HCT116 (cell line): ENCODE results near the gene GMIP. TPM values are rescaled to one million over a fixed set of nuclear protein-coding genes. Genes with fewer than 3 reads are reported as not detected.

Experiments used
- ATAC-seq: fragments of 200-7000 bp; cut with Tn5 transposase; 2 replicates; pipeline ENCODE4 v1.9.1; 2020; ENCODE audit warnings: mild to moderate bottlenecking, moderate library complexity
- BruUV-seq: library from RNA; stranded (reverse); fragments of 400-500 nt; replicated peaks from 2 replicates; lab custom pipeline; 2021; lab: Mats Ljungman, UMichigan
- CTCF ChIA-PET: fragments of 300-600 bp; sonication (Branson Sonifier 250); formaldehyde crosslinking; loops from one replicate; lab custom pipeline; 2021; ENCODE audit warnings: antibody characterized with exemption; lab: Charles Lee
- POLR2A ChIA-PET: fragments of 300-600, 350-600 bp; sonication (Branson Sonifier 250); formaldehyde crosslinking; loops from one replicate; lab custom pipeline; 2021; ENCODE audit warnings: antibody characterized with exemption; lab: Charles Lee
- RAD21 ChIA-PET, 2 experiments: fragments of 300-600 bp; sonication (Branson Sonifier 250); formaldehyde crosslinking; loops; one replicate each; lab custom pipeline; 2023; ENCODE audit warnings: low total read pairs in 2 of 2; ENCODE audit not compliant: uncharacterized antibody in 2 of 2, unreplicated experiment in 2 of 2, low non-redundant PET in 1 of 2; lab: Charles Lee
- DNase-seq: peaks from one replicate; pipeline ENCODE4 v3.0.0-alpha.2; 2010; ENCODE audit warnings: low read depth, low spot score
- H2AFZ ChIP-seq: fragments of 200-600 bp; shearing (Covaris generic), sonication (generic); 2 replicates; pipeline ENCODE4 v1.6.1; 2017; ENCODE audit warnings: low read depth, mixed run types, mixed read lengths, antibody characterized with exemption, low read length; ENCODE audit not compliant: poor library complexity, severe bottlenecking
- H3K27ac ChIP-seq: 2 replicates; pipeline ENCODE4 v1.5.1; 2012; ENCODE audit warnings: low read depth, low read length
- H3K27me3 ChIP-seq: fragments of 200-600 bp; sonication (generic); 2 replicates; pipeline ENCODE4 v1.6.1; 2016; ENCODE audit warnings: mixed run types, low read length, mixed read lengths; ENCODE audit not compliant: insufficient read depth
- H3K36me3 ChIP-seq, 2 experiments: fragments of 200-500 bp in 1 of 2; fragments of 200-600 bp in 1 of 2; sonication (Bioruptor generic) in 1 of 2; sonication (generic) in 1 of 2; 2 replicates each; pipeline versions ENCODE4 v1.5.1 to v1.6.1; 2014 to 2016; ENCODE audit warnings: low read length in 2 of 2, inconsistent platforms in 1 of 2, mixed read lengths in 1 of 2, mixed run types in 1 of 2; ENCODE audit not compliant: insufficient read depth in 2 of 2, control insufficient read depth in 1 of 2
- H3K4me1 ChIP-seq, 2 experiments: fragments of 200-600 bp in 1 of 2; sonication (generic) in 1 of 2; 2 replicates each; pipeline versions ENCODE4 v1.5.1 to v1.6.1; 2012 to 2017; ENCODE audit warnings: low read length in 2 of 2, inconsistent platforms in 1 of 2, mild to moderate bottlenecking in 1 of 2, mixed read lengths in 1 of 2, mixed run types in 1 of 2, moderate library complexity in 1 of 2; ENCODE audit not compliant: insufficient read depth in 2 of 2, control insufficient read depth in 1 of 2
- H3K4me2 ChIP-seq: fragments of 200-600 bp; sonication (generic); 2 replicates; pipeline ENCODE4 v1.6.1; 2017; ENCODE audit warnings: mixed run types, low read length, mixed read lengths
- H3K4me3 ChIP-seq, 2 experiments: fragments of 200-600 bp in 1 of 2; sonication (generic) in 1 of 2; replicated peaks in 1 of 2; 2 replicates each; pipeline ENCODE4 v1.5.1; 2011 to 2016; ENCODE audit warnings: low read length in 2 of 2, control low read depth in 1 of 2, low read depth in 1 of 2, mild to moderate bottlenecking in 1 of 2, mixed read lengths in 1 of 2, mixed run types in 1 of 2
- H3K79me2 ChIP-seq: fragments of 200-600 bp; sonication (generic); 2 replicates; pipeline ENCODE4 v1.6.1; 2017; ENCODE audit warnings: mild to moderate bottlenecking, mixed run types, low read length, moderate library complexity, mixed read lengths; ENCODE audit not compliant: insufficient read depth
- H3K9ac ChIP-seq: fragments of 200-600 bp; sonication (generic); 2 replicates; pipeline ENCODE4 v1.6.1; 2016; ENCODE audit warnings: low read length, mixed read lengths
- H3K9me2 ChIP-seq: fragments of 200-600 bp; sonication (generic), shearing (Covaris generic); 2 replicates; pipeline ENCODE4 v1.6.1; 2017; ENCODE audit warnings: mixed run types, mild to moderate bottlenecking, moderate library complexity; ENCODE audit not compliant: insufficient read depth
- H3K9me3 ChIP-seq, 2 experiments: fragments of 200-500 bp in 1 of 2; fragments of 200-600 bp in 1 of 2; sonication (Bioruptor generic) in 1 of 2; sonication (generic) in 1 of 2; 2 replicates each; pipeline ENCODE4 v1.6.1; 2014 to 2017; ENCODE audit warnings: low read length in 2 of 2, mixed read lengths in 2 of 2, inconsistent platforms in 1 of 2, low read depth in 1 of 2, mild to moderate bottlenecking in 1 of 2, mixed run types in 1 of 2, moderate library complexity in 1 of 2; ENCODE audit not compliant: control insufficient read depth in 1 of 2, insufficient read depth in 1 of 2
- H4K20me1 ChIP-seq: fragments of 200-600 bp; sonication (generic), shearing (Covaris generic); 2 replicates; pipeline ENCODE4 v1.6.1; 2017; ENCODE audit warnings: mixed run types, mild to moderate bottlenecking, moderate library complexity; ENCODE audit not compliant: insufficient read depth
- EZH2 ChIP-seq: fragments of 200-600 bp; sonication (generic); IDR thresholded peaks from 2 replicates; pipeline ENCODE4 v1.6.1; 2017; ENCODE audit warnings: antibody characterized with exemption, mixed run types
- JUND ChIP-seq: IDR thresholded peaks from 2 replicates; pipeline ENCODE4 v1.6.1; 2012
- REST ChIP-seq: IDR thresholded peaks from 2 replicates; pipeline ENCODE4 v1.6.1; 2012; ENCODE audit warnings: low read depth
- SP1 ChIP-seq: IDR thresholded peaks from 2 replicates; pipeline ENCODE4 v1.6.1; 2012; ENCODE audit warnings: low read depth
- intact Hi-C: fragments of 100-400 bp; cut with micrococcal nuclease; formaldehyde crosslinking; loops from 2 replicates; pipeline ENCODE4 v1.10.0; 2022
- total RNA-seq: library from RNA; stranded (reverse); gene quantifications from one replicate; pipeline ENCODE4 v1.2.1, GENCODE V29; 2021; ENCODE audit not compliant: unreplicated experiment

Gene GMIP
- total RNA-seq, 1 experiment from 2014 or later, result 16.3 TPM

GRCh38 chr19:19647037-19647835 lies 3.8 kb upstream of the GMIP start:
- Histone ChIP-seq H3K9ac (no peak overlapping the region), H2AFZ (no peak overlapping the region), H3K4me3 (no peak overlapping the region), H3K27ac (no peak overlapping the region), H3K9me3 (no peaks in the 10 kb centered on the region), H3K4me1 (peaks cover 0 to 13% of the 10 kb centered on the region in 2 experiments; a peak in 2 of 4 replicates), H3K4me2 (no peak overlapping the region), H3K36me3 (peaks cover 20 to 22% of the 10 kb centered on the region in 2 experiments; a peak in 3 of 4 replicates), H3K27me3 (no peaks in the 10 kb centered on the region), H3K9me2 (no peaks in the 10 kb centered on the region), H4K20me1 (no peaks in the 10 kb centered on the region), H3K79me2 (no peaks in the 10 kb centered on the region)
- DNase-seq, result no peak
- RAD21 ChIA-PET, result no interaction called here
- intact Hi-C loops, result no loop called here
- POLR2A ChIA-PET, result no interaction called here
- no TSS peak for BruUV-seq
- CTCF ChIA-PET, result no interaction called here
- ATAC-seq, result no peak
- no peak for TF ChIP-seq EZH2
- no peak for TF ChIP-seq SP1
- TF ChIP-seq JUND, result no peak
- no peak for TF ChIP-seq REST
